ENCODE results near the gene G6PC3.

GRCh38 chr17:44029736-44030135, 40.8 kb upstream of the G6PC3 start:
- TF ChIP-seq USF2 (IDR thresholded peaks at IDR 0.05) (no peak), MAX (IDR thresholded peaks at IDR 0.05) (no peak), POLR2A (IDR thresholded peaks at IDR 0.05; ENCODE audit: low read length) (no peak), CTCF (IDR thresholded peaks at IDR 0.05) (no peak), CEBPB (IDR thresholded peaks at IDR 0.05) (no peak), RAD21 (conservative IDR thresholded peaks at IDR 0.05 in 1 of 2, IDR thresholded peaks at IDR 0.05 in 1 of 2) (no peak), KDM5A (IDR thresholded peaks at IDR 0.05) (no peak), JUN (IDR thresholded peaks at IDR 0.05) (no peak), ZC3H11A (IDR thresholded peaks at IDR 0.05) (no peak), REST (IDR thresholded peaks at IDR 0.05) (no peak), RFX5 (IDR thresholded peaks at IDR 0.05) (no peak), SREBF2 (IDR thresholded peaks at IDR 0.05) (no peak), EP300 (IDR thresholded peaks at IDR 0.05) (no peak)

All from A549 (cell line).